NCI-H2081 (cell line): Measurements from ENCODE around the gene PLA2G12B.
"Not testable (repeated sequence)": the region's sequence is repeated elsewhere in the genome, so short reads cannot be mapped to it uniquely, and the experiment has no call there.

ENCODE experiments used
- DNase-seq, 2 experiments: peaks; one replicate each; lab custom pipeline; 2025; lab: John Stamatoyannopoulos, UW

PLA2G12B gene

DNA sequence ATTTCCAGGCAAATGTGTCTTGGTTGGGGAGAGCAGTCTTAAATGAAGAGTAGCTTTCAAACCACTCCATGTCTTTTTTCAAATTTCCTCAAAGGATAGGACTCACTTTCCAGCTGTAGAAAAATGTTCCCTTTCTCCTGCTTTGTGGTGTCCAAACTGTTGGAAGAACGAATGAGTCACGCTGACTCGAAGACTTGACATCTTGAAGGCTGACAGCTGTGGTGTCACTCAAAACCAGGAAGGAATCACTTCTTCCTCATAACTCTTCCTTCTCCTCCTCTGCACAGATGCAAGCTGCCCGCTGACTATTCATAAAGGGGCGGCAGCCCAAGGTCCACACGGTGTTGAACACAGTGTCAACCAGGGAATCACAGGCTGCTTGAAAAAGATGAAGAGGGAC lies 19.2 kb downstream of the PLA2G12B start:
- no peak for DNase-seq

DNA sequence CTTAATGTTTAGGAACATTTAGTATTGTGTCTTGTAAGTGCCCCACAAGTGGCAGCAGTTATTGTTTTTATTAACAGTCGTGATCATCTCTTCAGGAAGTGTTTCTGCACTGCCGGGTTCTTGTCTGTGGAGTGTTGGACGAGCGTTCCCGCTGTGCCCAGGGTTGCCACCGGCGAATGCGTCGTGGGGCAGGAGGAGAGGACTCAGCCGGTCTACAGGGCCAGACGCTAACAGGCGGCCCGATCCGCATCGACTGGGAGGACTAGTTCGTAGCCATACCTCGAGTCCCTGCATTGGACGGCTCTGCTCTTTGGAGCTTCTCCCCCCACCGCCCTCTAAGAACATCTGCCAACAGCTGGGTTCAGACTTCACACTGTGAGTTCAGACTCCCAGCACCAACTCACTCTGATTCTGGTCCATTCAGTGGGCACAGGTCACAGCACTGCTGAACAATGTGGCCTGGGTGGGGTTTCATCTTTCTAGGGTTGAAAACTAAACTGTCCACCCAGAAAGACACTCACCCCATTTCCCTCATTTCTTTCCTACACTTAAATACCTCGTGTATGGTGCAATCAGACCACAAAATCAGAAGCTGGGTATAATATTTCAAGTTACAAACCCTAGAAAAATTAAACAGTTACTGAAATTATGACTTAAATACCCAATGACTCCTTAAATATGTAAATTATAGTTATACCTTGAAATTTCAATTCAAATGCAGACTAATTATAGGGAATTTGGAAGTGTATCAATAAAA lies 22.2 kb downstream of the PLA2G12B start:
- DNase-seq, result no peak

DNA sequence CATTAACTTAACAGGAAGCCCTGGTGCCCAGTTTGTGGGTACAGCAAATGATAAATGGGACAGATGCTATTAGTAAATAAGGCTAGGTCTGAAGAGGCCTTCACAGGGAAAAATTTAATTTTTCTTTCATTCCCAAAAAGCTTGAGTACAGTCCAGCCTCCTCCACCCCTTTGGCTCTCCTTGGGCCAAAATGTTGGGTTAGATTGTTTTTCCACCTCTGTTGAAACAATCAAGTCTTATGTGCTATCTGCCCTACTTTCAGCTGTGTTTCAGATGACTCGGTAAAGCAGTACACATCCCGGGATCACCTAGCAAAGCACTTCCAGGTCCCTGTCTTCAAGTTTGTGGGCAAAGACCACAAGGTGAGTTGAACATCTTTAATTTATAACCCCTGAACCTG lies 24.3 kb downstream of the PLA2G12B start:
- no peak for DNase-seq

DNA sequence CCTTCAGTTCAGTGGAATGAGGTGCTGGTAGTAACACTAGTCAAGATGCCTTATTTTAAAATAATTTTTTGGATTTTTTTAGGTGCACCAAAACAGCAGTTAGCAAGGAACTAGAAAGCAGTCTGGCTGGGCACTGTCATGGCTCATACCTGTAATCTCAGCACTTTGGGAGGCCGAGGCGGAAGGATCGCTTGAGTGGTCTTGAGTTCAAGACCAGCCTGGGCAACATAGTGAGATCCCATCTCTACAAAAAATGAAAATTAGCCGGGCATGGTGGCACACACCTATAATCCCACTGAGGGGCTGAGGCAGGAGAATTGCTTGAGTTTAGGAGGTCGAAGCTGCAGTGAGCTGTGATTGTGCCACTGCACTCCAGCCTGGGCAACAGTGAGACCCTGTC lies 25.8 kb downstream of the PLA2G12B start:
- DNase-seq, result no peak

DNA sequence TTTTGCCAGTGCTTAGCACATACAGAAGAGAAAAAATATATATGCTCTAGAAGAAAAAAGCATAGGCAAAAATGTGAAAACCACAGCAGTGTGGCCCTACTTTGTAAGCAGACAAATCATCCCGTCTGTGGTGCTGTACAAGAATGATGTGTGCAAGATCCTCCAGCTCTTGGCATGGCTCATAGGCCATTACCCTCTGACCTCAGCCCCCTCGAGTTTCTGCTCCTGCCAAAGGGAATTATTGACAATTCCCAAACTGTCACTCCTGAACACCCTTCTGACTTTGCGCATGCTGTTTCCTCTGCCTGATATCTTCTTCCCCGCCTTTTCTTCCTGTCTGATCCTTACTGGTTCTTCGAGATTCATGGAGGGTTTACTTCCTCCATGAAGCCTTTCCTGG lies 27.1 kb downstream of the PLA2G12B start:
- DNase-seq, result no peak

DNA sequence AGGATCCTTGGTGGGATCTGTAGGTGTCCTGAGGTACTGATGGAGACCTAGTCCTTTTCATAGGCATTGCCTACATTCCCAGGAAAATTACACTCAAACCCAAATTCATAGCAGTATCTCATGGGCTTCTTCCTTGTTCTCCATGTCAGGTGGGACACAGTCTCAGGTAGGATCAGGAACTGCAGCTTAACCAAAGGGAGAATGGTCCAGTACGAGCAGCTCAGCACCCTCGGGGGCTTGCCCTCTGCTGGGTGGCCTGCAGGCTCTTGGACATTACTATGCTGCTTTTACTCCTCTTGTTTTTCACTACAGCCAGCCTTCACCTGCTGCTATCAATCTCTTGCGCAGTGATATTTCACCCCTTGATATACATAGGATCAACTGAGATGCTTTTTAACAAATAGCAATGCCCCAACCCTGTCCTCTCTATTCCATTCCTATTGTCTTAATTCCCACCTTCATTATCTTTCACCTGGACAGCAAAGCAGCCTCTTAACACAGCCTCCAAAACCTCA lies 28.6 kb downstream of the PLA2G12B start:
- DNase-seq, result no peak

DNA sequence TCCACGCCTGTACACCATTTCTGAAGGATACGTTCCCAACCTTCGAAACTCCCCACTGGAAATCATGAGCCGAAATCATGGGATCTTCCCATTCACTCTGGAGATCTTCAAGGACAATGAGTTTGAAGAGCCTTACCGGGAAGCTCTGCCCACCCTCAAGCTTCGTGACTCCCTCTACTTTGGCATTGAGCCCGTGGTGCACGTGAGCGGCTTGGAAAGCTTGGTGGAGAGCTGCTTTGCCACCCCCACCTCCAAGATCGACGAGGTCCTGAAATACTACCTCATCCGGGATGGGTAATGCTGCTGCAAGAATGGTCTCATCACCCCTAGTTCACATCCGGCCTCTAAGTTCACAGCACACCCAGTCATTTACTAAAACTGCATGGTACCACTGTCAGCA lies 30.3 kb downstream of the PLA2G12B start:
- no peak for DNase-seq

DNA sequence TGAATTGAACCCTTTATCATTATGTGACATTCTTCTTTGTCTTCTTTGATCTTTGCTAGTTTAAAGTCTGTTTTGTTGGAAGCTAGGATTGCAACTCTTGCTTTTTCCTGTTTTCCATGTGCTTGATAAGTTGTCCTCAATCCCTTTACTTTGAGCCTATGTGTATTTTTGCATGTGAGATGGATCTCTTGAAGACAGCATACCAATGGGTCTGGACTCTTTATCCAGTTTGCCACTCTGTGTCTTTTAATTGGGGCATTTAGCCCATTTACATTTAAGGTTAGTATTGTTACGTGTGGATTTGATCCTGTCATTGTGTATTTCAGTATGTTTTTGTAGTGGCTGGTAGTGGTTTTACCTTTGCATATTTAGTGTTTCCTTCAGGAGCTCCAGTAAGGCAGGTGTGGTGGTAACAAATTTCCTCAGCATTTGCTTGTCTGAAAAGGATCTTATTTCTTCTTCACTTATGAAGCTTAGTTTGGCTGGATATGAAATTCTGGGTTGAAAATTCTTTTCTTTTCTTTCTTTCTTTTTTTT lies 33.4 kb downstream of the PLA2G12B start:
- not testable (repeated sequence) for DNase-seq

DNA sequence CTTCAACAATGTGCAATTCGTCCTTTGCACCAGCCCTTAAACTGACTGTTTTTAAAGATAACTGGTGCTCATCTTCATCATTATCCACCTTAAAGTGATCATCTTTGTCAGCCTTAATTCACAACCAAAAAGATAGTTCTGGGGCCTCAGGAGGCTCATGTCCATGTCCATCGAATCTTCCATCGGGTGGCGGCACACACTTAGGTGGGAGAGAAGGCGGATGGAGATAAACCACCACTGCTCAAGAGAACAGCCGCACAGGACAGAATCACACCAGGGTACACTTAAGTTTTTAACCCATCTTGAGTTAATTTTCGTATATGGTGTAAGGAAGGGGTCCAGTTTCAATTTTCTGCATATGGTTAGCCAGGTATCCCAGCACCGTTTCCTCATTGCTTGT lies 36.3 kb downstream of the PLA2G12B start:
- no peak for DNase-seq

DNA sequence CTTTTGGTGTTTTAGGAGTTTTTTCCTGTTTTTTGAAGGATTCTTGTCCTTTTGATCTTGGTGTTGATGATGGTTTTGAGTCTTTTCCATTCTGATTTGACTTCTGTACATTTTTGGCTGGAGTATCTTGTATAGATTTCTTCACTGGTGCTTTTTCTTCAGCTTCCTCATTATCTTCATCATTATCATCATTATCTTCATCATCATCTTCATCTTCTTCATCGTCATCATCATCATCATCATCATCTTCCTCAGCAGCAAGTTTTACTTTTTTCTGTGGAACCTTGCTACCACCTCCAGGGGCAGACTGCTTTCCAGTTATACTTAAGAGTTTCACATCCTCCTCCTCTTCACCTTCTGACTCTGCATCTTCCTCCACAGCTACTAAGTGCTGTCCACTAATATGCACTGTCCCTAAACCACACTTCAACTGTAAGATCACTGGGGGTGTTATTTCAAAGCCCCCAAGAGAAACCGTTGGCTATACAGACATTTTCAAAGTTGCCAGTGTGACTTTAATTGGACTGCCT lies 36.7 kb downstream of the PLA2G12B start:
- DNase-seq, result not testable (repeated sequence)

DNA sequence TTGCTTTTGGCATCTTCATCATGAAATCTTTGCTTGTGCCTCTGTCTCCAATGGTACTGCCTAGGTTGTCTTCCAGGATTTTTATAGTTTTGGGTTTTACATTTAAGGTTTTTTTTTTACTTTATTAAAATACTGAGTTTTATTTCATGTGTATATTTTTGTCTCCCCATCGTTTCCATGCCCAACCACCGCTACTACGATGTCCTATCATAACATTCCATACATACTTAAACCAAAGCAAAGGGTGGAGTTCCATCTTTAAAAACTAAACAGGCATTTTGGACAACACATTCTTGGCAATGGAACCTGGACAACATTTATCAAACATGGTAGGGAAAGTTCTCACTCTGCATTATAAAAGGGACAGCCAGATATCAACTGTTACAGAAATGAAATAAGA lies 37.4 kb downstream of the PLA2G12B start:
- DNase-seq, result not testable (repeated sequence)

DNA sequence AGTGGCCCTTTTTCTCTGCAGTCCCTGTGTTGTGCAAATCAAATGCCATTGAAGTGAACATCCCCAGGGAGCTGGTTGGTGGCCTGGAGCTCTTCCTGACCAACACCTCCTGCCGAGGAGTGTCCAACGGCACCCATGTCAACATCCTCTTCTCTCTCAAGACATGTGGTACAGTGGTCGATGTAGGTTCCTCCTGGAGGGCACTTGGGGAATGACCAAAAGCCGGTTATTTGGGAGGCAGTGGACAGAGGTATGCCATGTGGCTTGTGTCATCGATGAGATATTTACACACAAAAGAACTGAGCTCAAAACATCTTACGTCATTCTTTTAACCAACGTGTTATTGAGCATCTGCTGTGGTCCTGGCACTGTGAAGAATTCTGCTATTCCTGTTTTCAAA lies 41.3 kb downstream of the PLA2G12B start:
- no peak for DNase-seq

DNA sequence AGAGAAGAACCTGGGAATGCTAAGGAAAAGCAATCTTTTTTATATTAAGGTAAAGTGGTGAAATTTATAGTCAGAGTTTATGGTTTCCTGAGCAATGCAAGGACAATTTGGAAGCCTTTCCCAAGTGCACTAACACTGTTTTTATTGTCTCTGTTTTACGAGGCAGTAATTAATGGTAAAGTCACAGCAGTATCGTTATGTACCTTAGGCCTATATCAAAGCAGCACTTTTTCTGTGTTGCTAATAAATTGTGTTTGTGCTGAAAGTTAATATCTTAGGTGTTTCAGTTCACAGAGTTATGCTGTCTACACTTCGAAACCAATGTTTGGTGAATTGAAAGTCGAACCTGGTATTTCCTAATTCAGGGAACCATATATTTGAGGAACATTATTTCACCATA lies 41.9 kb downstream of the PLA2G12B start:
- no peak for DNase-seq

DNA sequence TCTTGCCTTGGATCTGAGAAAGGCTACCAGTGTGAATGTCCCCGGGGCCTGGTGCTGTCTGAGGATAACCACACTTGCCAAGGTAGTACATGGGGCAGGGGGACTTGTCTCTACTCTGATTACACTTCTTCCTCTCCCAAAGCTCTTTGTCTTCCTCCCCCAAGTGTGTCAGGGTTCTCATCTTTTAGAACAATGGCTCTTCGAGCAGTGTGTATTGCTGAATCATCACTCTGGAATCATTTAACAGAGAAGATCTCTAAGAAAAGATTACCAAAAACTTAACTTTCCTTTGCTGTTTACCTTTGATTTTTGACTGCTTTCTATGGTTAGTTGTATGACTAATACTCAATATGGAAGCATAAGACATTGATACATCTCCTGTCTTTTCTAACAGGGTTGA lies 42.8 kb downstream of the PLA2G12B start:
- DNase-seq, result no peak

DNA sequence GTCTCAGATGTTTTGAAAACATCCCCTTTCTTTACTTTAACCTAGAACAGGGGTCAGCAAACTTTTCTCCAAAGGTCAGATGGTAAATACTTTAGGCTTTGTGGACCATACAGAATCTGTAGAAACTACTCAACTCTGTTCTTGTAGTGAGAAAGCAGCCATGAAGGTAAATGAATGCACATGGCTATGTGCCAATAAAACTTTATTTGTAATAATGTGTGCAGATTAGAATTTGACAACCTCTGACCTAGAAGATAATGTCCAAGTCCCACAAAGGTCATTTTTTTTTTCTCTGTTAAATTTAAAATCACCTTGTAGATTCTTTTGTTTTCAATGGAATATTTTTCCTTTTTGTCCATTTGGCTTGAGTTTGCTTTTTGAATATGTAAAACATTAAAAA lies 43.9 kb downstream of the PLA2G12B start:
- no peak for DNase-seq

DNA sequence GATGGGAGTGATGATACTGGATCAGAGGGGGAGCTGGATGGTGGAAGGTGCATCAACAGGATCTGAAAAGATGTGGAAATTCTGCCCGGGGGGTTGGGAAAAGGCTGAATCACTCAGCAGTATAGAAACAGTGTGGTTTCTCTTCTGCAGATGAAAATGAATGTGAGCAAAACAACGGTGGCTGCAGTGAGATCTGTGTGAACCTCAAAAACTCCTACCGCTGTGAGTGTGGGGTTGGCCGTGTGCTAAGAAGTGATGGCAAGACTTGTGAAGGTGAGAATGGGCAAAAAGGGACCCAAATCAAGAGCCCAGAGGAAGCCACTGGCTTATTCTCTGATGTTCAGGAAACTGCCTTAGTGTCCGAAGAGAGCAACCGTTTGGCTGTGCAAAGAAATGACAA lies 48.2 kb downstream of the PLA2G12B start:
- DNase-seq, result no peak

DNA sequence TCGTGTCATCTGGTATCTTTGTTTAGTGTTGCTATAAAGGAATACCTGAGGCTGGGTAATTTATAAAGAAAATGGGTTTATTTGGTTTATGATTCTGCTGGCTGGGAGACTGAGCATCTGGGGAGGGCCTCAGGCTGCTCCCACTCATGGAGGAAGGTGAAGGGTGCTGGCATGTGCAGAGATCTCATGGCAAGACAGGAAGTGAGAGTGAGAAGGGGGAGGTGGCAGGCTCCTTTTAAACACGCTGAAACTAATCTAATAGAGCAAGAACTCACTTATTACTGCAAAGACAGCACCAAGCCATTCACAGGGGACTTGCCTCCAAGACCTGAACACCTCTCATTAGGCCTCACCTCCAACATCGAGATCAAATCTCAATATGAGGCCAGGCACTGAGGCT lies 49.8 kb downstream of the PLA2G12B start:
- DNase-seq, result no peak

DNA sequence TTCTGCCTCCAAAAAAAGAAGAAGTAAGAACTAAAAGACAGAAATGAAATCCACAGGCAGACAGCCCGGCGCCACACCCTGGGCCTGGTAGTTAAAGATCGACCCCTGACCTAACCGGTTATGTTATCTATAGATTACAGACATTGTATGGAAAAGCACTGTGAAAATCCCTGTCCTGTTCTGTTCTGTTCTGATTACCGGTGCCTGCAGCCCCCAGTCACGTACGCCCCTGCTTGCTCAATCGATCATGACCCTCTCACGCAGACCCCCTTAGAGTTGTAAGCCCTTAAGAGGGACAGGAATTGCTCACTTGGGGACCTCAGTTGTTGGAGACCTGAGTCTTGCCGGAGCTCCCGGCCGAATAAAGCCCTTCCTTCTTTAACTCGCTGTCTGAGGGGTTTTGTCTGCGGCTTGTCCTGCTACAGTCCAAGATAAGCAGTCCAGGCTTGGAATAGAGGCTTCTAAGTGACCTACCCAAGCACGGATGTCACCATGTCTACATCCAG lies 50.6 kb downstream of the PLA2G12B start:
- not testable (repeated sequence) for DNase-seq

DNA sequence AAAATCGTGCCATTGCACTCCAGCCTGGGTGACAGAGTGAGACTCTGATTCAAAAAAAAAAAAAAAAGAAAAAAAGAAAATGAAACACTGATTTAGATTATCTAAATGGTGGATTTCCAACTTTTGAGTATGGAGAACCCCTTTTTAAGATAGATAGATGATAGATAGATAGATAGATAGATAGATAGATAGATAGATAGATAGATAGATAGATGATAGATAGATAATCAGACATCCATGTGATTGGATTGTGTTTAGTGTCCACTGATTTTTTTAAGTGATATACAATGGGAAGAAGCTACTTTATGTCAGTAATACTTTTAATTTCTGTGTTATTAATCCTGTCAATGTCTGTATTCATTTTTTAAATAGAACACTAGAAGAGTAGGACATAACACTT lies 55.1 kb downstream of the PLA2G12B start:
- no peak for DNase-seq

DNA sequence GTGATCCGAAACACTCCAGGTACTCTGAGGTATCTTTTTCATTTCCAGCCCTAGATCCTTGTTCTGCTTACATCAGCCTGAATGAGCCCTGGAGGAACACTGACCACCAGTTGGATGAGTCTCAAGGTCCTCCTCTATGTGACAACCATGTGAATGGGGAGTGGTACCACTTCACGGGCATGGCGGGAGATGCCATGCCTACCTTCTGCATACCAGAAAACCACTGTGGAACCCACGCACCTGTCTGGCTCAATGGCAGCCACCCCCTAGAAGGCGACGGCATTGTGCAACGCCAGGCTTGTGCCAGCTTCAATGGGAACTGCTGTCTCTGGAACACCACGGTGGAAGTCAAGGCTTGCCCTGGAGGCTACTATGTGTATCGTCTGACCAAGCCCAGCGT lies 56.0 kb downstream of the PLA2G12B start:
- no peak for DNase-seq

DNA sequence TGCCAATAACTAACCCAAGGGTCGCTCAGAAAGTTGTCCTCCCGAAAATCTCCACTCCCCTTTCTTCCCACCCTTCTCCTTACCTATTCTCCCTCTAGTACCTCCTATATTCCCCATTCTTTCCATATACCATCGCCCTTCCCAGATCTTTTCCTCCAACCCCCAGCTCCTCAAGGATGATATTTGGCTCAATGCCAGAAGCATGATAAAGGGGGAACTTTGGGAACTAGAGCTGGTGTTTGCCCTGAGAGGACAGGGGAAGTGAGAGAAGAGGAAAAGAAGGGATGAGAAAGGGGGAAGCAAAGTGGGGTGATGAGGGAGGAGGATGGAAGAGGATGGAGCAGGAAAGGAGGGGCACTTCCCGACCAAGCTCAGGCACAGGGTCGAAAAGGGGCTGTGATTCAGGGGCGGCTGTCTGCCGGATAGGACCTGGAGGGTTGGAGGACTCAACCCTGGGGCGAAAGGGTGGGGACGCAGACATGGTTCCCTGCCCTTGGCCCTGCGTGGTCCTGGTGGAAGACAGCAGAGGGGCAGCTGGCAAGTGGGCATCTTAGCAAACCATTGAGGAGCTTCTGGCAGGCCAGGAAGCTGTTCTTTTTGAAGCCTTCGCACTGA lies 59.3 kb downstream of the PLA2G12B start:
- no peak for DNase-seq

DNA sequence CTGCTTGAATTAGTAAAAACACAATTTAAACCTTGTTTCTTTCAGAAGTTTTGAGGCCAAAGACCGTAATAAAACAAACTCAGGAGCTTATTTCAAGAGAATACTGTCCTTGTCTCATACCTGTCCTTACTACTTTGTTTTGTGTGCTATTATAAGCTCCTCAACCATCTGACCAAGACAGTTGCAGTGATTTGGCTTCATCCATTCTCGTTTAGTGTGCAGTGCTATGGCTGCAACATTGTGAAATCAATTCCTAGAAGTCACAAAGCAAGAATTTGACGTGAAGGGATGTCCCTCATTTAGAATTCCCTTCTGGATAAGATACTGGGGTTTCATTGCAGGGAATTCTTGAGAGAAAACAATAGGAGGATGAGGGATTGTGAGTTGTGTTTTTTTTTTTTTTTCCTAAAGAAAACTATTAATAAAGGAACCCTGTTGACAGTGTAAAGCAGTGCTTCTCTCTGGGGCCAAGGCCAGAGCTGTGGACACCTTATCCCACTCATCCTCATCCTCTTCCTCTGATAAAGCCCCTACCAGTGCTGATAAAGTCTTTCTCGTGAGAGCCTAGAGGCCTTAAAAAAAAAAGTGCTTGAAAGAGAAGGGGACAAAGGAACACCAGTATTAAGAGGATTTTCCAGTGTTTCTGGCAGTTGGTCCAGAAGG lies 61.3 kb downstream of the PLA2G12B start, which contains the start of gene OIT3:
Gene OIT3, plus strand, starts transcription at position 604 of the 663 bp plus-strand sequence. CDS start 60 bp downstream, outside the sequence.
- no peak for DNase-seq
